GM12878 (cell line): ENCODE results near the gene SH3BGRL3. TPM values are rescaled to one million over a fixed set of nuclear protein-coding genes. Genes with fewer than 3 reads are reported as not detected.

Source experiments
- ATAC-seq: fragments of 200-7000 bp; cut with Tn5 transposase; 3 replicates; pipeline ENCODE4 v1.9.1; 2020; ENCODE audit warnings: mild to moderate bottlenecking, moderate library complexity
- BruUV-seq: library from RNA; stranded (reverse); fragments of 400-500 nt; replicated peaks from 2 replicates; lab custom pipeline; 2021; lab: Mats Ljungman, UMichigan
- CTCF ChIA-PET: fragments of 300-600 bp; sonication (Branson Sonifier 250); formaldehyde crosslinking; extraction: SDS; loops from one replicate; lab custom pipeline; 2021; ENCODE audit warnings: inconsistent platforms; lab: Yijun Ruan, JAX
- POLR2A ChIA-PET: fragments of 350-600 bp; formaldehyde crosslinking; extraction: SDS; loops from one replicate; lab custom pipeline; 2021; ENCODE audit warnings: inconsistent platforms; lab: Charles Lee
- RAD21 ChIA-PET: fragments of 300-600 bp; sonication (Branson Sonifier 250); formaldehyde crosslinking; loops from one replicate; lab custom pipeline; 2023; ENCODE audit warnings: antibody characterized with exemption; ENCODE audit not compliant: unreplicated experiment; lab: Charles Lee
- SMC1A ChIA-PET: fragments of 300-600 bp; sonication (Branson Sonifier 250); formaldehyde crosslinking; loops from one replicate; lab custom pipeline; 2023; ENCODE audit not compliant: unreplicated experiment, uncharacterized antibody; lab: Charles Lee
- DNase-seq: peaks from one replicate; pipeline ENCODE4 v3.0.0-alpha.2; 2011; ENCODE audit warnings: low read depth, low spot score
- FAIRE-seq: peaks from 3 replicates; lab custom pipeline; 2011; peaks lifted over from hg19 to GRCh38; lab: Jason Lieb, UNC
- H2AFZ ChIP-seq: 2 replicates; pipeline ENCODE4 v1.6.0; 2011; ENCODE audit warnings: low read depth, low read length, control low read depth; ENCODE audit not compliant: control insufficient read depth
- H3K27ac ChIP-seq: 2 replicates; pipeline ENCODE4 v1.5.1; 2011; ENCODE audit warnings: control low read depth; ENCODE audit not compliant: control insufficient read depth, insufficient read depth
- H3K27me3 ChIP-seq, 2 experiments: replicated peaks in 1 of 2; 2 replicates each; pipeline versions ENCODE4 v1.6.0 to v1.6.1; 2011; ENCODE audit warnings: low read length in 1 of 2; ENCODE audit not compliant: control insufficient read depth in 2 of 2, insufficient read depth in 2 of 2
- H3K36me3 ChIP-seq, 2 experiments: 2 replicates each; pipeline ENCODE4 v1.5.1; 2011; ENCODE audit warnings: low read length in 1 of 2; ENCODE audit not compliant: control insufficient read depth in 2 of 2, insufficient read depth in 2 of 2
- H3K4me1 ChIP-seq: 2 replicates; pipeline ENCODE4 v1.6.1; 2011; ENCODE audit warnings: mild to moderate bottlenecking, low read length, moderate library complexity, mixed read lengths; ENCODE audit not compliant: control insufficient read depth, insufficient read depth
- H3K4me2 ChIP-seq: 2 replicates; pipeline ENCODE4 v1.6.0; 2011; ENCODE audit warnings: control low read depth; ENCODE audit not compliant: control insufficient read depth, insufficient read depth
- H3K4me3 ChIP-seq: fragments of 200-600 bp; sonication (generic); 2 replicates; pipeline ENCODE4 v1.5.1; 2016
- H3K79me2 ChIP-seq: 2 replicates; pipeline ENCODE4 v1.6.0; 2011; ENCODE audit warnings: low read length; ENCODE audit not compliant: control insufficient read depth, insufficient read depth
- H3K9ac ChIP-seq: 2 replicates; pipeline ENCODE4 v1.8.0; 2011; ENCODE audit warnings: low read length, control low read depth, mixed read lengths; ENCODE audit not compliant: control insufficient read depth, insufficient read depth
- H3K9me3 ChIP-seq: replicated peaks from 3 replicates; pipeline ENCODE4 v1.5.1; 2011; ENCODE audit warnings: mild to moderate bottlenecking, low read length; ENCODE audit not compliant: control insufficient read depth, insufficient read depth
- H4K20me1 ChIP-seq: 2 replicates; pipeline ENCODE4 v1.6.0; 2011; ENCODE audit not compliant: control insufficient read depth, insufficient read depth
- BCL3 ChIP-seq: IDR thresholded peaks from 2 replicates; pipeline ENCODE4 v1.6.1; 2011; ENCODE audit warnings: borderline replicate concordance, low read depth, mild to moderate bottlenecking, moderate library complexity, low read length; ENCODE audit not compliant: insufficient read depth, poor library complexity, severe bottlenecking
- DPF2 ChIP-seq: fragments of 450-650 bp; IDR thresholded peaks from 2 replicates; pipeline ENCODE4 v1.6.1; 2017; ENCODE audit warnings: mild to moderate bottlenecking
- EED ChIP-seq: sonication (generic); IDR thresholded peaks from 2 replicates; pipeline ENCODE4 v1.6.1; 2016; ENCODE audit warnings: antibody characterized with exemption, low read depth
- EP300 ChIP-seq, 2 experiments: fragments of 150-350 bp in 1 of 2; IDR thresholded peaks; 2 replicates each; pipeline ENCODE4 v1.6.1; 2011 to 2012; ENCODE audit warnings: low read depth in 2 of 2, low read length in 2 of 2, borderline replicate concordance in 1 of 2, improper control_type of control experiment in 1 of 2, inconsistent platforms in 1 of 2; ENCODE audit not compliant: control insufficient read depth in 1 of 2
- ESRRA ChIP-seq: IDR thresholded peaks from 2 replicates; pipeline ENCODE4 v1.6.1; 2012; ENCODE audit warnings: mild to moderate bottlenecking, low read length, improper control_type of control experiment
- HDAC6 ChIP-seq: fragments of 200-600 bp; sonication (generic); IDR thresholded peaks from one replicate; pipeline ENCODE4 v1.8.0; 2017; ENCODE audit warnings: antibody characterized with exemption; ENCODE audit not compliant: unreplicated experiment
- IKZF2 ChIP-seq, 2 experiments: fragments of 450-650 bp; IDR thresholded peaks; 2 replicates each; pipeline ENCODE4 v1.6.1; 2017; ENCODE audit warnings: mild to moderate bottlenecking in 2 of 2, moderate library complexity in 2 of 2
- MEF2A ChIP-seq: IDR thresholded peaks from 2 replicates; pipeline ENCODE4 v1.6.1; 2011; ENCODE audit warnings: low read depth, mild to moderate bottlenecking, low read length, moderate library complexity; ENCODE audit not compliant: insufficient read depth
- POU2F2 ChIP-seq: IDR thresholded peaks from 3 replicates; pipeline ENCODE4 v1.6.1; 2011; ENCODE audit warnings: low read depth, mild to moderate bottlenecking, low read length, borderline replicate concordance
- RB1 ChIP-seq: fragments of 450-650 bp; formaldehyde crosslinking; IDR thresholded peaks from 2 replicates; pipeline ENCODE4 v1.6.1; 2017; ENCODE audit warnings: mild to moderate bottlenecking, borderline replicate concordance
- RCOR1 ChIP-seq: conservative IDR thresholded peaks from 2 replicates; pipeline ENCODE4 v1.6.1; 2012; ENCODE audit warnings: low read depth, low read length, improper control_type of control experiment
- RELB ChIP-seq: fragments of 450-650 bp; IDR thresholded peaks from 2 replicates; pipeline ENCODE4 v1.6.1; 2017; ENCODE audit warnings: low read depth, mild to moderate bottlenecking, moderate library complexity
- SP1 ChIP-seq: IDR thresholded peaks from one replicate; pipeline ENCODE4 v1.6.1; 2011; ENCODE audit warnings: low read depth, low read length
- TCF12 ChIP-seq: IDR thresholded peaks from 2 replicates; pipeline ENCODE4 v1.6.1; 2011; ENCODE audit warnings: low read depth, mild to moderate bottlenecking, low read length
- ZNF687 ChIP-seq: fragments of 450-650 bp; IDR thresholded peaks from 2 replicates; pipeline ENCODE4 v1.6.1; 2017; ENCODE audit warnings: mild to moderate bottlenecking, moderate library complexity
- WGBS: methylation state at CpG from one replicate; pipeline ENCODE4 v1.1.6; 2016; ENCODE audit warnings: low lambda C conversion rate; ENCODE audit not compliant: insufficient replicate concordance, insufficient coverage; ENCODE audit errors: missing lambda C conversion rate; 5-methylcytosine and 5-hydroxymethylcytosine counted together
- in situ Hi-C: fragments of 300-500 bp; cut with MboI; formaldehyde crosslinking; loops from 9 replicates; pipeline ENCODE4 v1.14.3; 2018; ENCODE audit warnings: mixed read lengths
- intact Hi-C: fragments of 100-400 bp; cut with micrococcal nuclease; formaldehyde crosslinking; loops from one replicate; pipeline ENCODE4 v1.14.2; 2022; ENCODE audit not compliant: unreplicated experiment
- polyA plus RNA-seq, 11 experiments: library from polyadenylated mRNA; depleted of rRNA in 4 of 11; unstranded in 6 of 11; stranded (reverse) in 5 of 11; fragments of >200 nt; fragmentation: Nextera tagmentation in 4 of 11; fragmentation: Illumina TruSeq in 1 of 11; extraction: Ambion mirVana in 4 of 11; extraction: Trizol in 1 of 11; gene quantifications; 1 replicate in 1 of 11; 2 replicates in 10 of 11; pipeline versions ENCODE4 v1.2.1 to v1.2.3, GENCODE V29; 2011 to 2016; ENCODE audit warnings: inconsistent platforms in 2 of 11, missing spikeins in 2 of 11, low read depth in 1 of 11
- total RNA-seq, 4 experiments: library from RNA; depleted of rRNA in 3 of 4; stranded (reverse); fragments of >200 nt in 3 of 4; fragmentation: Illumina TruSeq in 1 of 4; extraction: Trizol in 1 of 4; gene quantifications; 2 replicates each; pipeline versions ENCODE4 v1.2.1 to v1.2.3, GENCODE V29; 2013 to 2021

SH3BGRL3 gene
- total and polyA plus RNA-seq, 10 of the 15 experiments (the other 5 are each of a cell fraction or from before 2014, with no cell fraction given) = 39.7 to 390 (median 118) TPM

- POLR2A ChIA-PET = interaction anchor here (3.8 to 9.2 kb wide), 2 partner anchors 19 to 31 kb away, joined by 30 to 253 read pairs; partner anchors contain the start of genes CD52 and UBXN11
- no peaks in the 10 kb centered on the region for H3K79me2 ChIP-seq
- peak overlapping the region; percentile 12; the same call in 1 of the 2 replicates for H3K4me3 ChIP-seq
- TF ChIP-seq RELB (peak; percentile 22; the same call in 1 of the 2 replicates), EED (peak; percentile 76), POU2F2 (0 out of 3 replicates have a peak, but pooled peaks have one; percentile 26), ESRRA (no peak), EP300 (IDR thresholded peaks at IDR 0.05; ENCODE audit: borderline replicate concordance in 1 of 2, control insufficient read depth in 1 of 2, low read depth in 2 of 2, low read length in 2 of 2) (peak in 1 of 2 experiments; percentile 50; a peak in 1 of 4 replicates), ZNF687 (peak; percentile 59; the same call in 1 of the 2 replicates), BCL3 (no peak), SP1 (peak; percentile 66), HDAC6 (no peak), IKZF2 (IDR thresholded peaks at IDR 0.05) (peak; percentile 71 to 81), RB1 (no peak), RCOR1 (no peak), MEF2A (no peak), DPF2 (0 out of 2 replicates have a peak, but pooled peaks have one; percentile 19), TCF12 (peak; percentile 85)
Measured at GRCh38 chr1:26287033-26287711, 7.3 kb downstream of the SH3BGRL3 start.

More at GRCh38 chr1:26287033-26287711, 7.3 kb downstream of the SH3BGRL3 start:
- Histone ChIP-seq H2AFZ (peak overlapping the region; percentile 31), H3K27me3 (no peaks in the 10 kb centered on the region), H3K4me2 (peak overlapping the region; percentile 49), H4K20me1 (no peaks in the 10 kb centered on the region), H3K27ac (peak overlapping the region; percentile 86), H3K36me3 (peaks cover 0 to 4% of the 10 kb centered on the region in 2 experiments; a peak in 2 of 4 replicates), H3K9me3 (no peaks in the 10 kb centered on the region), H3K4me1 (peaks cover 77% of the 10 kb centered on the region), H3K9ac (peak overlapping the region; percentile 49)
- no peak for DNase-seq
- ChIA-PET RAD21 (interaction anchor here (1.6 to 8.7 kb wide), 7 partner anchors 8 to 130 kb away, joined by 7 to 477 read pairs (median 20); partner anchors contain the start of genes CD52, SH3BGRL3 and UBXN11), SMC1A (interaction anchor here (0.9 to 11.1 kb wide), 11 partner anchors 7 to 134 kb away, joined by 3 to 474 read pairs (median 16); partner anchors contain the start of genes CD52 and SH3BGRL3), CTCF (interaction anchor here (1.2 to 18.0 kb wide), 13 partner anchors 10 to 129 kb away, joined by 3 to 879 read pairs (median 34); partner anchors contain the start of genes CD52, CEP85 and UBXN11)
- ATAC-seq = peak; percentile 59
- 2% methylated on average over 8 of the region's 8 CpGs for WGBS
- BruUV-seq = no TSS peak
- in situ Hi-C loops = loop anchor here (5.0 kb wide), 1 partner anchor 35 kb away; no protein-coding TSS in a partner anchor
- intact Hi-C loops = no loop called here
- peak; percentile 68 for FAIRE-seq
